CD14-positive monocyte (primary cell): ENCODE measurements around the gene NAT8. TPM values are rescaled to one million over a fixed set of nuclear protein-coding genes. Genes with fewer than 3 reads are reported as not detected.
"Not testable (repeated sequence)": the region's sequence is repeated elsewhere in the genome, so short reads cannot be mapped to it uniquely, and the experiment has no call there.

Experiments used
- DNase-seq, 3 donors: peaks; one replicate each; pipeline ENCODE4 v3.0.0-alpha.2; 2011 to 2022
- H2AFZ ChIP-seq: 2 replicates; pipeline ENCODE4 v1.6.0; 2012; ENCODE audit warnings: mild to moderate bottlenecking, low read depth, low read length, inconsistent platforms; ENCODE audit not compliant: insufficient read depth, poor library complexity, severe bottlenecking
- H3K27ac ChIP-seq, 2 donors: 1 replicate in 1 of 2; 2 replicates in 1 of 2; pipeline ENCODE4 v1.5.1; 2012 to 2013; ENCODE audit warnings: low read length in 2 of 2, control low read depth in 1 of 2, inconsistent platforms in 1 of 2, low read depth in 1 of 2, mild to moderate bottlenecking in 1 of 2
- H3K27me3 ChIP-seq, 2 donors: one replicate each; pipeline versions ENCODE4 v1.6.0 to v1.6.1; 2011 to 2013; ENCODE audit warnings: low read length in 2 of 2; ENCODE audit not compliant: control insufficient read depth in 2 of 2, insufficient read depth in 2 of 2
- H3K36me3 ChIP-seq, 2 donors: replicated peaks in 1 of 2; 1 replicate in 1 of 2; 2 replicates in 1 of 2; pipeline versions ENCODE4 v1.5.1 to v1.6.1; 2012 to 2013; ENCODE audit warnings: low read length in 2 of 2, control low read depth in 1 of 2, inconsistent platforms in 1 of 2, mild to moderate bottlenecking in 1 of 2; ENCODE audit not compliant: insufficient read depth in 2 of 2, control insufficient read depth in 1 of 2
- H3K4me1 ChIP-seq, 2 donors: 1 replicate in 1 of 2; 2 replicates in 1 of 2; pipeline versions ENCODE4 v1.5.1 to v1.6.1; 2012 to 2013; ENCODE audit warnings: low read length in 2 of 2, control low read depth in 1 of 2, inconsistent platforms in 1 of 2, mild to moderate bottlenecking in 1 of 2, moderate library complexity in 1 of 2; ENCODE audit not compliant: insufficient read depth in 2 of 2, control insufficient read depth in 1 of 2
- H3K4me2 ChIP-seq: replicated peaks from 2 replicates; pipeline ENCODE3; 2012; ENCODE audit warnings: low read length, moderate library complexity, mild to moderate bottlenecking; ENCODE audit not compliant: poor library complexity, severe bottlenecking; ENCODE audit errors: extremely low read depth
- H3K4me3 ChIP-seq, 3 experiments: fragments of 200-600 bp in 1 of 3; sonication (generic) in 1 of 3; replicated peaks in 1 of 3; 1 replicate in 2 of 3; 2 replicates in 1 of 3; pipeline ENCODE4 v1.5.1; 2011 to 2013; ENCODE audit warnings: low read length in 3 of 3, mild to moderate bottlenecking in 3 of 3, control low read depth in 2 of 3, low read depth in 2 of 3, inconsistent platforms in 1 of 3, moderate library complexity in 1 of 3
- H3K79me2 ChIP-seq: 2 replicates; pipeline ENCODE4 v1.6.0; 2012; ENCODE audit warnings: mild to moderate bottlenecking, control low read depth, inconsistent platforms, low read length, moderate library complexity; ENCODE audit not compliant: insufficient read depth
- H3K9ac ChIP-seq: 2 replicates; pipeline ENCODE4 v1.6.0; 2017; ENCODE audit warnings: low read length, mild to moderate bottlenecking; ENCODE audit not compliant: insufficient read depth, poor library complexity, severe bottlenecking
- H3K9me3 ChIP-seq, 2 donors: replicated peaks in 1 of 2; 1 replicate in 1 of 2; 2 replicates in 1 of 2; pipeline versions ENCODE4 v1.5.1 to v1.6.1; 2012 to 2013; ENCODE audit warnings: low read length in 2 of 2, control low read depth in 1 of 2; ENCODE audit not compliant: control insufficient read depth in 1 of 2, insufficient read depth in 1 of 2
- H4K20me1 ChIP-seq: 2 replicates; pipeline ENCODE4 v1.6.0; 2012; ENCODE audit warnings: mild to moderate bottlenecking, low read length, control low read depth, moderate library complexity; ENCODE audit not compliant: insufficient read depth
- H3K27ac Mint-ChIP-seq, 7 donors: one replicate each; pipeline ENCODE4 v1.8.0; 2020; ENCODE audit warnings: mild to moderate bottlenecking in 7 of 7, mixed read lengths in 7 of 7, moderate library complexity in 6 of 7, inconsistent platforms in 2 of 7
- H3K27me3 Mint-ChIP-seq, 3 donors: one replicate each; pipeline ENCODE4 v1.8.0; 2021 to 2022; ENCODE audit warnings: low read depth in 3 of 3, mild to moderate bottlenecking in 3 of 3, mixed read lengths in 3 of 3, moderate library complexity in 3 of 3, inconsistent platforms in 1 of 3
- H3K36me3 Mint-ChIP-seq, 2 donors: one replicate each; pipeline ENCODE4 v1.8.0; 2020; ENCODE audit warnings: mixed read lengths in 2 of 2, inconsistent platforms in 1 of 2, mild to moderate bottlenecking in 1 of 2
- H3K4me1 Mint-ChIP-seq: one replicate; pipeline ENCODE4 v1.8.0; 2020; ENCODE audit warnings: mild to moderate bottlenecking, mixed read lengths
- H3K4me3 Mint-ChIP-seq, 2 donors: one replicate each; pipeline ENCODE4 v1.8.0; 2020; ENCODE audit warnings: mild to moderate bottlenecking in 2 of 2, mixed read lengths in 2 of 2, moderate library complexity in 1 of 2
- H3K9me3 Mint-ChIP-seq, 7 donors: one replicate each; pipeline ENCODE4 v1.8.0; 2020 to 2022; ENCODE audit warnings: mixed read lengths in 7 of 7, mild to moderate bottlenecking in 6 of 7, moderate library complexity in 6 of 7, inconsistent platforms in 2 of 7
- WGBS: methylation state at CpG from one replicate; pipeline ENCODE4 v1.1.5; 2013; ENCODE audit warnings: missing lambda C conversion rate; ENCODE audit not compliant: insufficient coverage; 5-methylcytosine and 5-hydroxymethylcytosine counted together
- intact Hi-C, 2 donors: fragments of 100-400 bp; cut with micrococcal nuclease; formaldehyde crosslinking; loops; one replicate each; pipeline versions ENCODE4 v1.15.0 to v1.15.1; 2023
- polyA plus RNA-seq, 3 donors: library from polyadenylated mRNA; depleted of rRNA in 1 of 3; unstranded in 2 of 3; stranded (reverse) in 1 of 3; fragments of 300-500 nt in 2 of 3; fragments of >200 nt in 1 of 3; fragmentation: Illumina TruSeq in 2 of 3; gene quantifications; 1 replicate in 2 of 3; 2 replicates in 1 of 3; pipeline ENCODE4 v1.2.3, GENCODE V29; 2012 to 2021
- TF ChIP-seq, protein P1 (sequence below): fragments of 200-600 bp; IDR thresholded peaks from one replicate; pipeline ENCODE4 v1.8.0; 2022; ENCODE audit warnings: antibody characterized with exemption, mild to moderate bottlenecking

NAT8 gene
- polyA plus RNA-seq, 3 donors: not detected

DNA sequence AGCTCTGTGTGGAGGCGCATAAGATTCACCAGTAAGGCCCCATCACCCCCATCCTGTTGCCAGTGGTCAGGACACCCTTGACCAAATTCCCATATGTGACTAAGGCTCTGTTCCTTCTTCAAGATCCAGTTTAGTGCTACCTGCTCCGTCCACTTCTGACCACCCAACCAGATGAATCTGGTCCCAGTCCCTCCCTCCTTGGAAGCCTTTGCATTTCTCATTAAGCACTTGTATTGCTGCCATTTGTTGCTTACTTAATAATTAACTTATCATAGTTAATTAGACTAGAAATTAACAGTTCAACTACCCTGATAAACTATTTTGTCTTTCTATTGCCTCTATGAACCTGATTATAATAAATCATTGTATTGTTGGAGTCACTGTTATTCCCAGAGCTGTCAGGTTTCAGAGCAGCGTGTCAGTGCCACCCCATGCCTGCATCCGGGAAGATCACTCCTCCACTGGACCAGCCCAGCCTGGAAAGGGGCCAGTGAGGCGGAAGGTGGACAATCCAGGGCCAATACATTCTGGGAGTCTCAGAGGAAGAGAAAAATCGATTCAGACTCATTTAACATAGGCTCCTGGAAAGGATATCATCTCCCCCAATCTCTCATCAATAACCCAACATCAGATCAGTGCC is 9.5 kb upstream of the NAT8 start:
- 100% methylated on average over 3 of the region's 6 CpGs for WGBS
- no peaks in the 10 kb centered on the region for H4K20me1 ChIP-seq
- intact Hi-C loops: no loop called here
- H3K4me3 ChIP-seq: no peak overlapping the region
- H2AFZ ChIP-seq: no peak overlapping the region
- H3K9me3 ChIP-seq: no peaks in the 10 kb centered on the region
- no peaks in the 10 kb centered on the region for H3K79me2 ChIP-seq
- peaks cover 8% of the 10 kb centered on the region for H3K4me1 Mint-ChIP-seq
- H3K4me1 ChIP-seq: peaks cover 4 to 7% of the 10 kb centered on the region in 2 donors
- TF ChIP-seq, protein P1, sequence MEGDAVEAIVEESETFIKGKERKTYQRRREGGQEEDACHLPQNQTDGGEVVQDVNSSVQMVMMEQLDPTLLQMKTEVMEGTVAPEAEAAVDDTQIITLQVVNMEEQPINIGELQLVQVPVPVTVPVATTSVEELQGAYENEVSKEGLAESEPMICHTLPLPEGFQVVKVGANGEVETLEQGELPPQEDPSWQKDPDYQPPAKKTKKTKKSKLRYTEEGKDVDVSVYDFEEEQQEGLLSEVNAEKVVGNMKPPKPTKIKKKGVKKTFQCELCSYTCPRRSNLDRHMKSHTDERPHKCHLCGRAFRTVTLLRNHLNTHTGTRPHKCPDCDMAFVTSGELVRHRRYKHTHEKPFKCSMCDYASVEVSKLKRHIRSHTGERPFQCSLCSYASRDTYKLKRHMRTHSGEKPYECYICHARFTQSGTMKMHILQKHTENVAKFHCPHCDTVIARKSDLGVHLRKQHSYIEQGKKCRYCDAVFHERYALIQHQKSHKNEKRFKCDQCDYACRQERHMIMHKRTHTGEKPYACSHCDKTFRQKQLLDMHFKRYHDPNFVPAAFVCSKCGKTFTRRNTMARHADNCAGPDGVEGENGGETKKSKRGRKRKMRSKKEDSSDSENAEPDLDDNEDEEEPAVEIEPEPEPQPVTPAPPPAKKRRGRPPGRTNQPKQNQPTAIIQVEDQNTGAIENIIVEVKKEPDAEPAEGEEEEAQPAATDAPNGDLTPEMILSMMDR: no peak
- peaks cover 0 to 1% (median 0%) of the 10 kb centered on the region in 3 donors for H3K27me3 Mint-ChIP-seq
- peaks cover 0 to 14% (median 5%) of the 10 kb centered on the region in 7 donors for H3K9me3 Mint-ChIP-seq
- no peak for DNase-seq
- no peak overlapping the region for H3K27ac ChIP-seq
- no peak overlapping the region for H3K4me3 Mint-ChIP-seq
- no peak overlapping the region for H3K27ac Mint-ChIP-seq
- H3K27me3 ChIP-seq: no peaks in the 10 kb centered on the region
- no peak overlapping the region for H3K9ac ChIP-seq
- H3K4me2 ChIP-seq: no peak overlapping the region
- no peaks in the 10 kb centered on the region for H3K36me3 ChIP-seq
- no peaks in the 10 kb centered on the region for H3K36me3 Mint-ChIP-seq

DNA sequence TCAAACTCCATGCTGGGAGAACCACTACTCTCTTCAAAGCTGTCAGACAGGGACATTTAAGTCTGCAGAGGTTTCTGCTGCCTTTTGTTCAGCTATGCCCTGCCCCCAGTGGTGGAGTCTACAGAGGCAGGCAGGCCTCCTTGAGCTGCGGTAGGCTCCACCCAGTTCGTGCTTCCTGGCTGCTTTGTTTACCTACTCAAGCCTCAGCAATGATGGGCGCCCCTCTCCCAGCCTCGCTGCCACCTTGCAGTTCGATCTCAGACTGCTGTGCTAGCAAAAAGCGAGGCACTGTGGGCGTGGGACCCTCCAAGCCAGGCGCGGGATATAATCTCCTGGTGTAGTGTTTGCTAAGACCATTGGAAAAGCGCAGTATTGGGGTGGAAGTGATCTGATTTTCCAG is 5.5 kb upstream of the NAT8 start:
- H3K4me1 Mint-ChIP-seq, H3K4me3 Mint-ChIP-seq, H3K9me3 ChIP-seq, intact Hi-C loops, H2AFZ ChIP-seq, H3K36me3 ChIP-seq, DNase-seq, H3K79me2 ChIP-seq, H3K27me3 ChIP-seq, H3K4me3 ChIP-seq, H3K27me3 Mint-ChIP-seq, H3K4me1 ChIP-seq, H3K9ac ChIP-seq, H3K4me2 ChIP-seq, H3K36me3 Mint-ChIP-seq, H4K20me1 ChIP-seq, H3K27ac Mint-ChIP-seq, H3K27ac ChIP-seq: not testable (repeated sequence)
- 93% methylated on average over 9 of the region's 10 CpGs for WGBS
- H3K9me3 Mint-ChIP-seq: peaks cover 0 to 14% (median 6%) of the 10 kb centered on the region in 7 donors
